K562 (cell line): ENCODE measurements around the gene SDE2. TPM values are rescaled to one million over a fixed set of nuclear protein-coding genes. Genes with fewer than 3 reads are reported as not detected.

Experiments
- ATAC-seq: fragments of 200-7000 bp; cut with Tn5 transposase; 3 replicates; pipeline ENCODE4 v1.9.1; 2020; ENCODE audit warnings: moderate library complexity
- BruUV-seq: library from RNA; stranded (reverse); fragments of 400-500 nt; replicated peaks from 2 replicates; lab custom pipeline; 2021; lab: Mats Ljungman, UMichigan
- CTCF ChIA-PET: fragments of 300-600 bp; formaldehyde crosslinking; extraction: SDS; loops from one replicate; lab custom pipeline; 2021; ENCODE audit warnings: low intra/inter-chr PET ratio; lab: Yijun Ruan, JAX
- POLR2A ChIA-PET: fragments of 300-600, 350-650 bp; sonication (Branson Sonifier 250); formaldehyde crosslinking; extraction: SDS; loops from one replicate; lab custom pipeline; 2021; ENCODE audit warnings: antibody characterized with exemption, inconsistent platforms; lab: Yijun Ruan, JAX
- DNase-seq, 4 experiments: peaks; one replicate each; pipeline versions ENCODE4 v3.0.0 to v3.0.0-alpha.2; 2011 to 2018; ENCODE audit warnings: low spot score in 3 of 4, mixed read lengths in 3 of 4; ENCODE audit errors: extremely low read depth in 1 of 4
- FAIRE-seq: peaks from 2 replicates; lab custom pipeline; 2011; peaks lifted over from hg19 to GRCh38; lab: Jason Lieb, UNC
- H2AFZ ChIP-seq: 2 replicates; pipeline ENCODE4 v1.6.0; 2011; ENCODE audit warnings: low read depth, low read length, control low read depth, inconsistent platforms
- H3K27ac ChIP-seq: fragments of 200-600 bp; 3 replicates; pipeline ENCODE4 v1.8.0; 2011; ENCODE audit warnings: low read depth, mild to moderate bottlenecking, control low read depth, inconsistent platforms, low read length, moderate library complexity, mixed read lengths; ENCODE audit errors: extremely low read depth
- H3K27me3 ChIP-seq, 2 experiments: fragments of 300-600 bp in 1 of 2; 2 replicates in 1 of 2; 3 replicates in 1 of 2; pipeline versions ENCODE4 v1.6.0 to v1.8.0; 2011; ENCODE audit warnings: inconsistent platforms in 2 of 2, low read length in 2 of 2, mild to moderate bottlenecking in 1 of 2, mixed read lengths in 1 of 2, moderate library complexity in 1 of 2; ENCODE audit not compliant: control insufficient read depth in 2 of 2, insufficient read depth in 2 of 2
- H3K36me3 ChIP-seq: fragments of 300-600 bp; 3 replicates; pipeline ENCODE4 v1.8.0; 2011; ENCODE audit warnings: mild to moderate bottlenecking, low read length, inconsistent platforms; ENCODE audit not compliant: control insufficient read depth, insufficient read depth
- H3K4me1 ChIP-seq, 2 experiments: fragments of 200-600 bp in 1 of 2; replicated peaks in 1 of 2; 2 replicates in 1 of 2; 3 replicates in 1 of 2; pipeline versions ENCODE4 v1.5.1 to v1.8.0; 2011; ENCODE audit warnings: inconsistent platforms in 2 of 2, low read length in 2 of 2, mild to moderate bottlenecking in 1 of 2, mixed read lengths in 1 of 2, moderate library complexity in 1 of 2; ENCODE audit not compliant: control insufficient read depth in 2 of 2, insufficient read depth in 2 of 2
- H3K4me2 ChIP-seq: 2 replicates; pipeline ENCODE4 v1.6.1; 2011; ENCODE audit warnings: low read length, control low read depth, inconsistent platforms, mixed read lengths; ENCODE audit not compliant: insufficient read depth
- H3K4me3 ChIP-seq: fragments of 200-600 bp; sonication (generic), shearing (Covaris generic); 2 replicates; pipeline ENCODE4 v1.5.1; 2016; ENCODE audit warnings: control low read depth, inconsistent platforms
- H3K79me2 ChIP-seq: fragments of 200-600 bp; 3 replicates; pipeline ENCODE4 v1.8.0; 2011; ENCODE audit warnings: low read length, inconsistent platforms; ENCODE audit not compliant: control insufficient read depth, insufficient read depth
- H3K9ac ChIP-seq, 2 experiments: 2 replicates each; pipeline versions ENCODE4 v1.6.0 to v1.6.1; 2011; ENCODE audit warnings: low read depth in 2 of 2, low read length in 2 of 2, control low read depth in 1 of 2, inconsistent platforms in 1 of 2, mild to moderate bottlenecking in 1 of 2, mixed read lengths in 1 of 2; ENCODE audit not compliant: insufficient read depth in 1 of 2
- H3K9me1 ChIP-seq: one replicate; pipeline ENCODE4 v1.6.0; 2011; ENCODE audit warnings: inconsistent platforms, mild to moderate bottlenecking, low read length, moderate library complexity; ENCODE audit not compliant: control insufficient read depth, insufficient read depth
- H3K9me3 ChIP-seq: replicated peaks from 2 replicates; pipeline ENCODE4 v1.5.1; 2011; ENCODE audit warnings: low read depth, low read length, inconsistent platforms; ENCODE audit not compliant: control insufficient read depth, insufficient read depth
- H4K20me1 ChIP-seq: replicated peaks from 2 replicates; pipeline ENCODE4 v1.6.1; 2011; ENCODE audit warnings: low read length, inconsistent platforms, mixed read lengths; ENCODE audit not compliant: control insufficient read depth, insufficient read depth
- ARID3A ChIP-seq: IDR thresholded peaks from 2 replicates; pipeline ENCODE4 v1.6.1; 2012; ENCODE audit warnings: low read depth, low read length, improper control_type of control experiment, borderline replicate concordance
- ATF2 ChIP-seq: sonication (generic); formaldehyde crosslinking; IDR thresholded peaks from 2 replicates; pipeline ENCODE4 v1.8.1; 2022; ENCODE audit warnings: missing genetic modification reagents
- BRD9 ChIP-seq: fragments of 450-650 bp; IDR thresholded peaks from 2 replicates; pipeline ENCODE4 v1.6.1; 2018; ENCODE audit warnings: low read depth; ENCODE audit not compliant: partially characterized antibody
- PCBP1 ChIP-seq: fragments of 200-400 bp; formaldehyde crosslinking; IDR thresholded peaks from 2 replicates; pipeline ENCODE4 v1.6.1; 2018; ENCODE audit warnings: mild to moderate bottlenecking, low read depth, low read length; ENCODE audit not compliant: poor library complexity, severe bottlenecking
- ZFP30 ChIP-seq: fragments of 250-450 bp; sonication (Bioruptor Pico); IDR thresholded peaks from 2 replicates; pipeline ENCODE4 v1.8.0; 2022; ENCODE audit warnings: moderate library complexity, mild to moderate bottlenecking, inconsistent platforms, borderline replicate concordance
- ZNF12 ChIP-seq: sonication (generic); formaldehyde crosslinking; IDR thresholded peaks from 2 replicates; pipeline ENCODE4 v1.4.0; 2020; ENCODE audit warnings: mild to moderate bottlenecking, missing genetic modification reagents
- ZNF347 ChIP-seq: fragments of 450-650 bp; formaldehyde crosslinking; IDR thresholded peaks from 2 replicates; pipeline ENCODE4 v1.4.0; 2020; ENCODE audit warnings: low read depth, mild to moderate bottlenecking, moderate library complexity
- ZSCAN32 ChIP-seq: fragments of 450-650 bp; formaldehyde crosslinking; IDR thresholded peaks from 2 replicates; pipeline ENCODE4 v1.4.0; 2020; ENCODE audit warnings: mild to moderate bottlenecking, moderate library complexity
- WGBS: fragments of 100-300 bp; shearing (Covaris generic); methylation state at CpG from one replicate; pipeline ENCODE4 v1.1.6; 2016; ENCODE audit warnings: low coverage, mixed read lengths; ENCODE audit not compliant: insufficient coverage; ENCODE audit errors: missing lambda C conversion rate; 5-methylcytosine and 5-hydroxymethylcytosine counted together
- in situ Hi-C: fragments of 300-500 bp; cut with MboI; formaldehyde crosslinking; loops from 4 replicates; pipeline ENCODE4 v1.15.0; 2018; ENCODE audit warnings: inconsistent platforms, mixed read lengths
- intact Hi-C: fragments of 100-400 bp; cut with micrococcal nuclease; formaldehyde crosslinking; loops from 2 replicates; pipeline ENCODE4 v1.14.2; 2022
- polyA plus RNA-seq, 8 experiments: library from polyadenylated mRNA; depleted of rRNA in 4 of 8; stranded (reverse) in 5 of 8; unstranded in 3 of 8; fragments of >200 nt; fragmentation: Nextera tagmentation in 2 of 8; fragmentation: Illumina TruSeq in 1 of 8; extraction: Ambion mirVana in 2 of 8; extraction: Trizol in 1 of 8; gene quantifications; 2 replicates each; pipeline versions ENCODE4 v1.2.1 to v1.2.3, GENCODE V29; 2011 to 2014; ENCODE audit warnings: inconsistent platforms in 1 of 8, missing spikeins in 1 of 8
- total RNA-seq, 7 experiments: library from RNA; depleted of rRNA in 6 of 7; stranded (reverse); fragments of >200 nt in 6 of 7; fragmentation: Illumina TruSeq in 2 of 7; extraction: Trizol in 2 of 7; gene quantifications; 2 replicates each; pipeline versions ENCODE4 v1.2.1 to v1.2.3, GENCODE V29; 2011 to 2021; ENCODE audit warnings: low replicate concordance in 1 of 7
- TF ChIP-seq, protein P1 (sequence below): fragments of 450-650 bp; IDR thresholded peaks from 2 replicates; pipeline ENCODE4 v1.7.0; 2016; ENCODE audit warnings: borderline replicate concordance
- TF ChIP-seq, protein P2 (sequence below): sonication (generic); formaldehyde crosslinking; IDR thresholded peaks from 2 replicates; pipeline ENCODE4 v1.8.1; 2022; ENCODE audit warnings: missing genetic modification reagents
- TF ChIP-seq, protein P3 (sequence below): fragments of 250-450 bp; sonication (Bioruptor Pico); IDR thresholded peaks from 2 replicates; pipeline ENCODE4 v1.8.0; 2022; ENCODE audit warnings: moderate library complexity, mild to moderate bottlenecking, inconsistent platforms

SDE2 gene
- total and polyA plus RNA-seq, 9 of the 15 experiments (the other 6 are each of a cell fraction or from before 2014, with no cell fraction given): 14.3 to 62.3 (median 46.0) TPM

GRCh38 chr1:225940385-225941151, 58.6 kb downstream of the SDE2 start:
- Histone ChIP-seq H3K9me1 (no peaks in the 10 kb centered on the region), H3K9ac (peak overlapping the region in 1 of 2 experiments; percentile 37; a peak in 2 of 4 replicates), H3K4me1 (peaks cover 7 to 23% of the 10 kb centered on the region in 2 experiments; a peak in 4 of 5 replicates), H3K27ac (no peak overlapping the region), H3K4me2 (no peak overlapping the region), H3K79me2 (no peaks in the 10 kb centered on the region), H2AFZ (no peak overlapping the region), H3K9me3 (no peaks in the 10 kb centered on the region), H4K20me1 (no peaks in the 10 kb centered on the region), H3K27me3 (no peaks in the 10 kb centered on the region), H3K4me3 (no peak overlapping the region), H3K36me3 (no peaks in the 10 kb centered on the region)
- in situ Hi-C loops: no loop called here
- POLR2A ChIA-PET: interaction anchor here (0.5 to 1.4 kb wide), 6 partner anchors 15 to 370 kb away, joined by 3 to 7 read pairs (median 3); no protein-coding TSS in a partner anchor
- FAIRE-seq (no peak), ATAC-seq (no peak; the same call in 1 of the 3 replicates), DNase-seq (peak in 2 of 4 experiments; percentile 8 to 9)
- intact Hi-C loops: no loop called here
- 79% methylated on average over 22 of the region's 25 CpGs for WGBS
- no TSS peak for BruUV-seq
- CTCF ChIA-PET: no interaction called here
- no peak for TF ChIP-seq ZNF12
- no peak for TF ChIP-seq ARID3A
- TF ChIP-seq, protein P1, sequence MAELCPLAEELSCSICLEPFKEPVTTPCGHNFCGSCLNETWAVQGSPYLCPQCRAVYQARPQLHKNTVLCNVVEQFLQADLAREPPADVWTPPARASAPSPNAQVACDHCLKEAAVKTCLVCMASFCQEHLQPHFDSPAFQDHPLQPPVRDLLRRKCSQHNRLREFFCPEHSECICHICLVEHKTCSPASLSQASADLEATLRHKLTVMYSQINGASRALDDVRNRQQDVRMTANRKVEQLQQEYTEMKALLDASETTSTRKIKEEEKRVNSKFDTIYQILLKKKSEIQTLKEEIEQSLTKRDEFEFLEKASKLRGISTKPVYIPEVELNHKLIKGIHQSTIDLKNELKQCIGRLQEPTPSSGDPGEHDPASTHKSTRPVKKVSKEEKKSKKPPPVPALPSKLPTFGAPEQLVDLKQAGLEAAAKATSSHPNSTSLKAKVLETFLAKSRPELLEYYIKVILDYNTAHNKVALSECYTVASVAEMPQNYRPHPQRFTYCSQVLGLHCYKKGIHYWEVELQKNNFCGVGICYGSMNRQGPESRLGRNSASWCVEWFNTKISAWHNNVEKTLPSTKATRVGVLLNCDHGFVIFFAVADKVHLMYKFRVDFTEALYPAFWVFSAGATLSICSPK: no peak
- TF ChIP-seq ATF2 (CRISPR knock-in tag): no peak
- TF ChIP-seq, protein P2, sequence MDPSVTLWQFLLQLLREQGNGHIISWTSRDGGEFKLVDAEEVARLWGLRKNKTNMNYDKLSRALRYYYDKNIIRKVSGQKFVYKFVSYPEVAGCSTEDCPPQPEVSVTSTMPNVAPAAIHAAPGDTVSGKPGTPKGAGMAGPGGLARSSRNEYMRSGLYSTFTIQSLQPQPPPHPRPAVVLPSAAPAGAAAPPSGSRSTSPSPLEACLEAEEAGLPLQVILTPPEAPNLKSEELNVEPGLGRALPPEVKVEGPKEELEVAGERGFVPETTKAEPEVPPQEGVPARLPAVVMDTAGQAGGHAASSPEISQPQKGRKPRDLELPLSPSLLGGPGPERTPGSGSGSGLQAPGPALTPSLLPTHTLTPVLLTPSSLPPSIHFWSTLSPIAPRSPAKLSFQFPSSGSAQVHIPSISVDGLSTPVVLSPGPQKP (CRISPR knock-in tag): no peak
- TF ChIP-seq ZFP30 (CRISPR knock-in tag): no peak
- no peak for TF ChIP-seq PCBP1
- no peak for TF ChIP-seq ZNF347 (CRISPR knock-in tag)
- no peak for TF ChIP-seq BRD9
- TF ChIP-seq ZSCAN32 (CRISPR knock-in tag): no peak
- TF ChIP-seq, protein P3, sequence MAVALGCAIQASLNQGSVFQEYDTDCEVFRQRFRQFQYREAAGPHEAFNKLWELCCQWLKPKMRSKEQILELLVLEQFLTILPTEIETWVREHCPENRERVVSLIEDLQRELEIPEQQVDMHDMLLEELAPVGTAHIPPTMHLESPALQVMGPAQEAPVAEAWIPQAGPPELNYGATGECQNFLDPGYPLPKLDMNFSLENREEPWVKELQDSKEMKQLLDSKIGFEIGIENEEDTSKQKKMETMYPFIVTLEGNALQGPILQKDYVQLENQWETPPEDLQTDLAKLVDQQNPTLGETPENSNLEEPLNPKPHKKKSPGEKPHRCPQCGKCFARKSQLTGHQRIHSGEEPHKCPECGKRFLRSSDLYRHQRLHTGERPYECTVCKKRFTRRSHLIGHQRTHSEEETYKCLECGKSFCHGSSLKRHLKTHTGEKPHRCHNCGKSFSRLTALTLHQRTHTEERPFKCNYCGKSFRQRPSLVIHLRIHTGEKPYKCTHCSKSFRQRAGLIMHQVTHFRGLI (CRISPR knock-in tag): no peak
